D721Med (cell line): ENCODE results near the gene SYMPK.

Experiments
- DNase-seq: peaks from one replicate; pipeline ENCODE4 v3.0.0; 2011; ENCODE audit warnings: low spot score; ENCODE audit not compliant: insufficient read length
- FAIRE-seq: peaks from 2 replicates; lab custom pipeline; 2011; peaks lifted over from hg19 to GRCh38; lab: Jason Lieb, UNC
- TF ChIP-seq, protein P1 (sequence below): IDR thresholded peaks from 2 replicates; pipeline ENCODE4 v1.5.1; 2012; ENCODE audit warnings: mild to moderate bottlenecking, control low read depth; ENCODE audit not compliant: insufficient read depth; ENCODE audit errors: missing control alignments

The SYMPK gene

DNA sequence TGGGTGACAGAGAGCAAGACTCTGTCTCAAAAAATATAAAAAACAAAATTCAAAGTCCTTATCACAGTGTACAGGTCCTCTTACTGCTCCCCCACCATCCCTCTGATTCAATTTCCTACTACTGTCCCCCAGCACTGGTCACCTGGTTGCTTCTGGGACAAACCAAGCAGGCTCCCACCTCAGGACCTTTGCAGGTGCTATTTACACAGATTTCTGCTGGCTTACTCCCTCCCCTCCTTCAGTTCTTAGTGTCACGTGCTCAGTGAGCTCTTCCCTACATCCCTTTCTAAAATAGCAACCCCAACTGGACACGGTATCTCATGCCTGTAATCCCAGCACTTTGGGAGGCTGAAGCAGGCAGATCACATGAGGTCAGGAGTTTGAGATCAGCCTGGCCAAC lies 17.0 kb upstream of the SYMPK start:
- no peak for FAIRE-seq
- TF ChIP-seq, protein P1, sequence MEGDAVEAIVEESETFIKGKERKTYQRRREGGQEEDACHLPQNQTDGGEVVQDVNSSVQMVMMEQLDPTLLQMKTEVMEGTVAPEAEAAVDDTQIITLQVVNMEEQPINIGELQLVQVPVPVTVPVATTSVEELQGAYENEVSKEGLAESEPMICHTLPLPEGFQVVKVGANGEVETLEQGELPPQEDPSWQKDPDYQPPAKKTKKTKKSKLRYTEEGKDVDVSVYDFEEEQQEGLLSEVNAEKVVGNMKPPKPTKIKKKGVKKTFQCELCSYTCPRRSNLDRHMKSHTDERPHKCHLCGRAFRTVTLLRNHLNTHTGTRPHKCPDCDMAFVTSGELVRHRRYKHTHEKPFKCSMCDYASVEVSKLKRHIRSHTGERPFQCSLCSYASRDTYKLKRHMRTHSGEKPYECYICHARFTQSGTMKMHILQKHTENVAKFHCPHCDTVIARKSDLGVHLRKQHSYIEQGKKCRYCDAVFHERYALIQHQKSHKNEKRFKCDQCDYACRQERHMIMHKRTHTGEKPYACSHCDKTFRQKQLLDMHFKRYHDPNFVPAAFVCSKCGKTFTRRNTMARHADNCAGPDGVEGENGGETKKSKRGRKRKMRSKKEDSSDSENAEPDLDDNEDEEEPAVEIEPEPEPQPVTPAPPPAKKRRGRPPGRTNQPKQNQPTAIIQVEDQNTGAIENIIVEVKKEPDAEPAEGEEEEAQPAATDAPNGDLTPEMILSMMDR, result no peak
- no peak for DNase-seq

DNA sequence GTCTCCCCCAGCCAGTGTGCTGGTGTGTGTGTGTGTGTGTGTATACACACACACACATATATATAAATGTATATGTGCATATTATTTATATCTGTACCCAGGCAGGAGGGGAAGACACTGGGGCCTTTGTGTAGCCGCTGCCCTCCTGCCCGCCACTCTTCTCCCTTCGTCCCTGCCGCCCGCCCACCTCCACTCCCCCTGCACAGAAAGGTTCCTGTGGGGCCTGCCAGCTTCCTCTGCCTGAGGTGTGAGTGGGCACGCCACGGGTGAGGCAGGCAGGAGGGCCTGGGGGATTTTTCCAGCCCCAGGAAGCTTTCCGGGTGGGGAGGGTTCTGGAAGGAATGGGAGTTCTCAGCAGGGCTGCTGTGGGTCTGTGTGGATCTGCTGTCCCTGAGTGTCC lies 16.1 kb upstream of the SYMPK start:
- DNase-seq (no peak), FAIRE-seq (no peak)
- TF ChIP-seq, protein P1, result no peak

DNA sequence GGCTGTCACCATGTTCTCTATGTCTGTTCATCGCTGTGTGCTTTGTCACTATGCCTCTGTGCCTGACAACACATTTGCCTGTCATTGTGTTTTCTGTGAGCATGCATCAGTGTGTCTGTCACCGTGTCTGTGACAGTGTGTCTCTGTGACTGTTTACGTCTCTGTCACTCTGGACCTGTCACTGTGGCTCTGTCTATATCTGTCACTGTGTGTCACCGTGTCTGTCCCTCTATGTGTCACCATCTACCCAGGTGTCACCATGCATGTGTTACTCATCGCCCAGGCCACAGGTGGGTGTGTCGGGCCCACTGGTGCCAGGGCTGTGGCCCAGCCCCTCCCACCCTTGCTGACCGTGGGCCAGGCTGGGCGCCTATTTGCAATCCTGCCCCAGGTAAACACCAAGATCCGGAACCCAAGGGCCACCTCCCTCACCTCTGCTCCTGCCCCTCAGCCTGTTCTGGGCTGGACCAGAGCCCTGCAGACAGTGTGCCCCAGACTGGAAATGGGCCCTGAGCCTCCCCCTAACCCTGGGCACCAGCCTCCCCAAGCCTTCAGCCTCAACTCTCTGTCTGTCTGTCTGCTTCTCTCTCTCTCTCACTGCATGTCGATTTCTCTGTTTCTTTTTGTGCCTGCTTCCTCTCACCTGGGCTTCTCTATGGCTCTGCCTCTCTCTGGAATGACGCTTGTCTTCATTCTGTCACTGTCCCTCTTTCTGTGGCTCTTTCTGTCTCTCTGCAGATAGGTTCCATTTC lies 15.3 kb upstream of the SYMPK start:
- DNase-seq (no peak), FAIRE-seq (no peak)
- TF ChIP-seq, protein P1, result no peak

DNA sequence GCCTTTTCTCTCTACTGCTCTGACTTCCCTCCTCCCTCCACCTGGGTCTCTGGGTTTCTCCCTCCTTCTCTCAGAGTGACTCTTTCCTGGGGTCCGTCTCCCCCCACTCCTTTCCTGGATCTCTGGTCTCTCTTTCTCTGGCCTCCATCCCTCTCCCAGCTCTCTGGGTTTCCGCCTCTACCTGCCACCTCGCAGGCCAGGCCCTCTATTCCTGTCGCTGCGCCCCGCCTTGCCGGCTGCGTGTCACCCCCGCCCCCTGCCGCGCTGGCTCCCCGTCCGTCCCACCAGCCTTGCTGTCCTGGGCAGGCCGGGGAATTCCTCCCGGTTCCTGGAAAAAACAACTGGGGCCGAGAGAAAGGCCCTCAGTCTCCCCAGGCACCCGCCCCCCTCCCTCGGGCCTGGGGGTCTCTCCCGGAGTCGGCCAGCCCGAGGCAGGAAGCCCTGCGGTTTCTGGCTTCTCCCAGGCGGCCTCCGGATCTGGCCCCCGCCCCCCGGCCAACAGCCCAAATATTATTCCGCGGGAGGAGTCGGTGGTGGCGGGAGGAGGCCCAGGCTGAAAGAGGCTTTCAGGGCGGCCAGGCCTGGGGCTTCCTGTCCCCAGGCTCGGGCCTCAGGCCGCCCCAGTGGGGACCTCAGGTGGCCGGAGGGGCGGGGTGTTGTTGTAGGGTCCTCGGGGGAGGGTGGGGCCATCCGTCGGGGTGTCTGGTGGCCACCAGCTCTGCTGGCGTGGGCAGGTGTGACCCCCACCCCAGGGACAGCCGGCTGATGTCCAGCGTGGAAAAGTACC lies 13.7 kb upstream of the SYMPK start:
- TF ChIP-seq, protein P1, result no peak
- DNase-seq (no peak), FAIRE-seq (no peak)

DNA sequence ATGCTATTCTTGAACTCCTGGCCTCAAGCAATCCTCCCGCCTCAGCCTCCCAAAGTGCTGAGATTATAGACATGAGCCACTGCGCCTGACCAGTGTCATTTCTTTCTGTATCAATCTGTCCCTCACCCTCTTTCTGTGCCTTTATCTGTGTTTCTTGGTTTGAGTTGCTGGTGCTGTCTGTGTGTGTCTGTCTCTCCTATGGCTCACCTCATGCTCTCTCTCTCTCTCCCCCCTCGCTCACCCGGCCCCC lies 13.1 kb upstream of the SYMPK start:
- DNase-seq (no peak), FAIRE-seq (no peak)
- TF ChIP-seq, protein P1, result no peak

DNA sequence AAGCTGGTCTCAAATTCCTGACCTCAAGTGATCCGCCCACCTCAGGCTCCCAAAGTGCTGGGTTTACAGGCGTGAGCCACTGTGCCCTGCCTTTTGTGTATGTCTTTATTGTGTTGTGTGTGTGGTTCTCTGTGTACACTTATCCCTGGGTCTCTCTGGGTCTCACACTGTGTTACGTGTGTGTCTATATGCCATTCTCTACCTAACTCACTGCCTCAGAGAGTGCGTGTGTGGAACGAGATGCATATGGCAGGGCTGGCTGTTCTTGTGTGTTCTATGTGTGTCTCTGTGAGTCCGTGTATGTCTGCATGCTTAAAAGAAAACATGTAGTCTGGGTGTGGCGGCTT lies 11.6 kb upstream of the SYMPK start:
- TF ChIP-seq, protein P1, result no peak
- FAIRE-seq, result no peak
- DNase-seq, result no peak

DNA sequence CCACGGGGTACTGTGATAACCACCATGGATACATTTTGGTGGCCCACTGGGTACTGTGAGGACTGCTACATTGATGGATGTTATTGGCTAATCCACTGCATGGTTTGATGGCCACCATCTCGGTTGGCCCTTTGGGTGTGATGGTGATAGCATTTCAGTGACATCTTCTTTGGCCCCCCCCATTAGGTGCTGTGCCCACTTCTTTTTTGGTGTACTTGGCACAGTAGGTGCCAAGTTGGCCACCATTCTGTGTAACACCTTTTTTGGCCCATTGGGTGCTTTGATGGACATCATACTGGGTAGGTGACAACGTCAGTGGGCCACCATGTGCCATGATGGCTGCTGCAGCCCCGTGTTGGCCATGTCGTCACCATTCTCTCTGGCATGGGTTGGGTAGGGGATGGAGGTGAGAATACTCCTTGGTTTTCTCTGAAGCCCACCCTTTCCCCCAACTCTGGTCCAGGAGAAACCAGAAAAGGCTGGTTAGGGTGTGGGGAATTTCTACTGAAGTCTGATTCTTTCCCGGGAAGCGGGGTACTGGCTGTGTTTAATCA lies 10.3 kb upstream of the SYMPK start:
- TF ChIP-seq, protein P1, result no peak
- FAIRE-seq (no peak), DNase-seq (no peak)
